HepG2 (cell line): ENCODE measurements around the gene OR2T5. TPM values are rescaled to one million over a fixed set of nuclear protein-coding genes. Genes with fewer than 3 reads are reported as not detected.
"Not testable (repeated sequence)": the region's sequence is repeated elsewhere in the genome, so short reads cannot be mapped to it uniquely, and the experiment has no call there.

Experiments
- ATAC-seq: fragments of 200-7000 bp; cut with Tn5 transposase; 3 replicates; pipeline ENCODE4 v1.9.1; 2020; ENCODE audit warnings: mild to moderate bottlenecking, moderate library complexity
- BruUV-seq: library from RNA; stranded (reverse); fragments of 400-500 nt; replicated peaks from 2 replicates; lab custom pipeline; 2021; lab: Mats Ljungman, UMichigan
- CTCF ChIA-PET: fragments of 300-600 bp; formaldehyde crosslinking; extraction: SDS; loops from one replicate; lab custom pipeline; 2021; ENCODE audit warnings: low total read pairs, inconsistent platforms, low intra/inter-chr PET ratio; lab: Yijun Ruan, JAX
- POLR2A ChIA-PET: fragments of 350-600 bp; sonication (Branson Sonifier 250); formaldehyde crosslinking; loops from one replicate; lab custom pipeline; 2020; ENCODE audit warnings: antibody characterized with exemption, inconsistent platforms; lab: Yijun Ruan, JAX
- DNase-seq: peaks from one replicate; pipeline ENCODE4 v3.0.0-alpha.2; 2015; ENCODE audit warnings: low spot score
- FAIRE-seq: peaks from 3 replicates; lab custom pipeline; 2011; peaks lifted over from hg19 to GRCh38; lab: Jason Lieb, UNC
- H2AFZ ChIP-seq: one replicate; pipeline ENCODE4 v1.6.1; 2011; ENCODE audit warnings: low read length, inconsistent platforms
- H3K27ac ChIP-seq: fragments of 300-600 bp; 3 replicates; pipeline ENCODE4 v1.8.0; 2011; ENCODE audit warnings: mixed run types, mild to moderate bottlenecking, mixed read lengths, low read length, inconsistent platforms; ENCODE audit not compliant: insufficient read depth; ENCODE audit errors: extremely low read length
- H3K27me3 ChIP-seq, 2 experiments: fragments of 200-600 bp in 1 of 2; 2 replicates in 1 of 2; 3 replicates in 1 of 2; pipeline versions ENCODE4 v1.6.0 to v1.8.0; 2011; ENCODE audit warnings: low read length in 2 of 2, mild to moderate bottlenecking in 2 of 2, moderate library complexity in 2 of 2, inconsistent platforms in 1 of 2; ENCODE audit not compliant: insufficient read depth in 2 of 2, control insufficient read depth in 1 of 2
- H3K36me3 ChIP-seq, 2 experiments: fragments of 200-600 bp in 1 of 2; replicated peaks in 1 of 2; 2 replicates in 1 of 2; 3 replicates in 1 of 2; pipeline versions ENCODE4 v1.5.1 to v1.8.0; 2011; ENCODE audit warnings: low read length in 2 of 2, inconsistent platforms in 1 of 2; ENCODE audit not compliant: insufficient read depth in 2 of 2, control insufficient read depth in 1 of 2
- H3K4me1 ChIP-seq: 2 replicates; pipeline ENCODE4 v1.5.1; 2012; ENCODE audit warnings: low read length, inconsistent platforms; ENCODE audit not compliant: insufficient read depth
- H3K4me2 ChIP-seq: 2 replicates; pipeline ENCODE4 v1.6.0; 2011; ENCODE audit warnings: low read depth, low read length, inconsistent platforms
- H3K4me3 ChIP-seq, 3 experiments: fragments of 200-600 bp in 1 of 3; sonication (generic), shearing (Covaris generic) in 1 of 3; replicated peaks in 1 of 3; 2 replicates each; pipeline ENCODE4 v1.5.1; 2011 to 2016; ENCODE audit warnings: low read length in 3 of 3, inconsistent platforms in 2 of 3, low read depth in 2 of 3, mild to moderate bottlenecking in 2 of 3, control low read depth in 1 of 3, mixed read lengths in 1 of 3; ENCODE audit not compliant: insufficient read depth in 1 of 3
- H3K79me2 ChIP-seq: one replicate; pipeline ENCODE4 v1.6.1; 2011; ENCODE audit warnings: low read length, inconsistent platforms; ENCODE audit not compliant: insufficient read depth
- H3K9ac ChIP-seq: 2 replicates; pipeline ENCODE4 v1.6.0; 2011; ENCODE audit warnings: mild to moderate bottlenecking, low read depth, low read length, inconsistent platforms; ENCODE audit not compliant: insufficient read depth
- H3K9me3 ChIP-seq: 2 replicates; pipeline ENCODE4 v1.5.1; 2012; ENCODE audit warnings: mild to moderate bottlenecking, low read length
- H4K20me1 ChIP-seq: 2 replicates; pipeline ENCODE4 v1.6.0; 2011; ENCODE audit warnings: inconsistent platforms, mild to moderate bottlenecking, low read length, moderate library complexity; ENCODE audit not compliant: insufficient read depth
- WGBS: methylation state at CpG from one replicate; pipeline ENCODE4 v1.1.6; 2017; ENCODE audit warnings: low lambda C conversion rate; 5-methylcytosine and 5-hydroxymethylcytosine counted together
- in situ Hi-C: cut with HindIII; loops from 2 replicates; pipeline ENCODE4 v1.10.0; 2017; ENCODE audit warnings: low pct_unique_long_range_greater_than_20kb; ENCODE audit not compliant: extremely low pct_ligation_motif_present
- intact Hi-C: fragments of 100-400 bp; cut with micrococcal nuclease; formaldehyde crosslinking; loops from one replicate; pipeline ENCODE4 v1.10.0; 2022; ENCODE audit not compliant: unreplicated experiment
- polyA plus RNA-seq, 8 experiments: library from polyadenylated mRNA; depleted of rRNA in 3 of 8; stranded (reverse) in 7 of 8; unstranded in 1 of 8; fragments of >200 nt; fragmentation: Illumina TruSeq in 4 of 8; extraction: Trizol in 4 of 8; gene quantifications; 2 replicates each; pipeline versions ENCODE4 v1.2.1 to v1.2.3, GENCODE V29; 2011 to 2016; ENCODE audit warnings: low read depth in 4 of 8, missing spikeins in 1 of 8, mixed read lengths in 1 of 8; ENCODE audit not compliant: insufficient read depth in 1 of 8
- total RNA-seq, 5 experiments: library from RNA; depleted of rRNA; stranded (reverse); fragments of >200 nt; fragmentation: Illumina TruSeq; extraction: Trizol; gene quantifications; 2 replicates each; pipeline ENCODE4 v1.2.3, GENCODE V29; 2016; ENCODE audit warnings: low read depth in 1 of 5

The OR2T5 gene
- total and polyA plus RNA-seq, 2 of the 13 experiments (the other 11 are each of a cell fraction or from before 2014, with no cell fraction given): not detected

- H3K79me2 ChIP-seq, H3K9ac ChIP-seq, H3K27me3 ChIP-seq, H3K36me3 ChIP-seq, H3K9me3 ChIP-seq, H3K27ac ChIP-seq, H3K4me3 ChIP-seq, BruUV-seq, H4K20me1 ChIP-seq, H3K4me2 ChIP-seq, intact Hi-C loops, DNase-seq, H3K4me1 ChIP-seq, ATAC-seq, H2AFZ ChIP-seq, POLR2A ChIA-PET, CTCF ChIA-PET, in situ Hi-C loops: not testable (repeated sequence)
- whole genome bisulfite sequencing: 0% methylated on average over 1 of the region's 2 CpGs
- peak; percentile 47 for FAIRE-seq
These were observed 45.7 kb upstream of the OR2T5 start for GRCh38 chr1:248442500-248443277.

GRCh38 chr1:248444603-248445002 lies 43.8 kb upstream of the OR2T5 start:
- intact Hi-C loops, POLR2A ChIA-PET, H3K27ac ChIP-seq, in situ Hi-C loops, FAIRE-seq, H3K79me2 ChIP-seq, CTCF ChIA-PET, H3K9me3 ChIP-seq, DNase-seq, H3K36me3 ChIP-seq, H3K9ac ChIP-seq, H3K4me2 ChIP-seq, H3K27me3 ChIP-seq, H3K4me1 ChIP-seq, H2AFZ ChIP-seq, H4K20me1 ChIP-seq, BruUV-seq, ATAC-seq, H3K4me3 ChIP-seq: not testable (repeated sequence)
- WGBS: 22% methylated on average over 4 of the region's 4 CpGs

DNA sequence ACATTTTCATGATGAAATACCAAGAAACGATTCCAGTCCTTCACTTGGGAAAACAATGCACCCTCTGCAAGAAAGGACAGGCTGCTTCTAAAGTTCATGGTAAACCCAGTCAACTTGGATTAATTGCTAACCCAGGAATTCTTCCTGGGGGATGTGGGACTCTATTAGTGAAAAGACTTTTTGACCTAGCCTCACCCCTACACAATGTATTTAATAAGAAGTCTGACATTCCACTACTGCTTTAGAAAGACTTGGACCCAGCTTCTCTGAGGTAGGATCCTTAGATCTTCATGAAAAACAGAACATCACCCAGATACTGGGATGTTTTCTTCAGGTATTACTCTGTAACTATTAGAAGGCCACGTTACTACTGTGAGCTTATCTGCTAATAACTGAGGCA lies 43.0 kb upstream of the OR2T5 start, which contains the start of gene OR2T2:
Gene OR2T2, plus strand, starts transcription at position 239 of the 400 bp plus-strand sequence. CDS start 7,161 bp downstream, outside the sequence.
- H3K79me2 ChIP-seq, H3K9ac ChIP-seq, BruUV-seq, H3K9me3 ChIP-seq, H2AFZ ChIP-seq, H3K4me2 ChIP-seq, intact Hi-C loops, CTCF ChIA-PET, H3K27ac ChIP-seq, H3K27me3 ChIP-seq, POLR2A ChIA-PET, H4K20me1 ChIP-seq, in situ Hi-C loops, H3K4me3 ChIP-seq, H3K36me3 ChIP-seq, H3K4me1 ChIP-seq, DNase-seq, ATAC-seq, FAIRE-seq: not testable (repeated sequence)
- WGBS: 21% methylated on average over 1 of the region's 2 CpGs

GRCh38 chr1:248448409-248449074 lies 39.8 kb upstream of the OR2T5 start:
- H3K4me1 ChIP-seq, H3K36me3 ChIP-seq, H3K9ac ChIP-seq, H3K9me3 ChIP-seq, H3K27me3 ChIP-seq, H3K4me2 ChIP-seq, BruUV-seq, in situ Hi-C loops, H4K20me1 ChIP-seq, ATAC-seq, DNase-seq, FAIRE-seq, H2AFZ ChIP-seq, H3K4me3 ChIP-seq, H3K27ac ChIP-seq, CTCF ChIA-PET, intact Hi-C loops, H3K79me2 ChIP-seq, POLR2A ChIA-PET: not testable (repeated sequence)
- no CpG with 5 or more reads among the region's 4 CpGs for WGBS
